Prostate gland (tissue), 2 donors: ENCODE data around the gene SATB1. TPM values are rescaled to one million over a fixed set of nuclear protein-coding genes. Genes with fewer than 3 reads are reported as not detected.

Experiments used
- DNase-seq: peaks from one replicate; pipeline ENCODE4 v3.0.0-alpha.2; 2019; ENCODE audit warnings: low spot score
- H3K27ac ChIP-seq, 2 donors: fragments of 200-600 bp; sonication (generic); 2 replicates each; pipeline ENCODE4 v1.5.1; 2017 to 2019
- H3K27me3 ChIP-seq: fragments of 200-600 bp; sonication (generic); replicated peaks from 2 replicates; pipeline ENCODE4 v1.5.1; 2019; ENCODE audit not compliant: insufficient read depth
- H3K36me3 ChIP-seq, 2 donors: fragments of 200-600 bp; sonication (generic); 1 replicate in 1 of 2; 2 replicates in 1 of 2; pipeline versions ENCODE4 v1.5.1 to v1.8.1; 2017 to 2019
- H3K4me1 ChIP-seq: fragments of 200-600 bp; sonication (generic); replicated peaks from 2 replicates; pipeline ENCODE4 v1.5.1; 2019
- H3K4me3 ChIP-seq, 2 donors: fragments of 200-600 bp; sonication (generic); 2 replicates each; pipeline ENCODE4 v1.5.1; 2017 to 2019
- H3K9me3 ChIP-seq: fragments of 200-600 bp; sonication (generic); 2 replicates; pipeline ENCODE4 v1.5.1; 2017
- CTCF ChIP-seq, 4 experiments: fragments of 200-600 bp in 2 of 4; fragments of 450-650 bp in 2 of 4; sonication (generic) in 2 of 4; IDR thresholded peaks; 1 replicate in 3 of 4; 2 replicates in 1 of 4; pipeline ENCODE4 v1.5.1; 2016 to 2019; ENCODE audit warnings: antibody characterized with exemption in 4 of 4, mild to moderate bottlenecking in 2 of 4, moderate library complexity in 2 of 4
- POLR2A ChIP-seq: fragments of 450-650 bp; IDR thresholded peaks from one replicate; pipeline ENCODE4 v1.6.1; 2016; ENCODE audit warnings: antibody characterized with exemption, mild to moderate bottlenecking
- POLR2AphosphoS5 ChIP-seq: sonication (generic); formaldehyde crosslinking; IDR thresholded peaks from one replicate; pipeline ENCODE4 v1.6.1; 2017; ENCODE audit warnings: antibody characterized with exemption
- WGBS: methylation state at CpG from one replicate; pipeline ENCODE4 v1.1.5; 2018; 5-methylcytosine and 5-hydroxymethylcytosine counted together
- intact Hi-C: fragments of 100-400 bp; cut with DNase I; formaldehyde crosslinking; loops from one replicate; pipeline ENCODE4 v1.14.2; 2022
- total RNA-seq, 2 donors: library from RNA; depleted of rRNA; stranded (reverse); fragments of >200 nt; gene quantifications; one replicate each; pipeline ENCODE4 v1.1.0, GENCODE V29; 2016

SATB1 gene
- total RNA-seq, 2 donors from 2014 or later = 51.7 to 62.2 TPM

- WGBS = 54% methylated on average over 5 of the region's 5 CpGs
- TF ChIP-seq POLR2AphosphoS5 = no peak
- no peak for TF ChIP-seq CTCF (IDR thresholded peaks at IDR 0.05)
- TF ChIP-seq POLR2A = no peak
- H3K27ac ChIP-seq = no peak overlapping the region
- no peaks in the 10 kb centered on the region for H3K36me3 ChIP-seq
- no peak overlapping the region for H3K4me3 ChIP-seq
- DNase-seq = no peak
- H3K27me3 ChIP-seq = no peaks in the 10 kb centered on the region
- no peaks in the 10 kb centered on the region for H3K9me3 ChIP-seq
- H3K4me1 ChIP-seq = no peaks in the 10 kb centered on the region
- intact Hi-C loops = no loop called here
These were observed 117.0 kb downstream of the SATB1 start for GRCh38 chr3:18308096-18308650.

- no peaks in the 10 kb centered on the region for H3K36me3 ChIP-seq
- TF ChIP-seq CTCF (IDR thresholded peaks at IDR 0.05) = no peak
- no peak for TF ChIP-seq POLR2A
- TF ChIP-seq POLR2AphosphoS5 = no peak
- no peak for DNase-seq
- intact Hi-C loops = no loop called here
- H3K27ac ChIP-seq = no peak overlapping the region
- no peaks in the 10 kb centered on the region for H3K27me3 ChIP-seq
- no peak overlapping the region for H3K4me3 ChIP-seq
- H3K4me1 ChIP-seq = no peaks in the 10 kb centered on the region
- WGBS = 73% methylated on average over 1 of the region's 1 CpG
- no peaks in the 10 kb centered on the region for H3K9me3 ChIP-seq
These were observed 117.6 kb downstream of the SATB1 start for GRCh38 chr3:18307529-18307928.

GRCh38 chr3:18302517-18302916 is 122.6 kb downstream of the SATB1 start:
- Histone ChIP-seq H3K4me3 (no peak overlapping the region), H3K4me1 (no peaks in the 10 kb centered on the region), H3K36me3 (no peaks in the 10 kb centered on the region), H3K27ac (no peak overlapping the region), H3K27me3 (no peaks in the 10 kb centered on the region), H3K9me3 (no peaks in the 10 kb centered on the region)
- intact Hi-C loops = no loop called here
- TF ChIP-seq CTCF (IDR thresholded peaks at IDR 0.05) = no peak
- no peak for TF ChIP-seq POLR2A
- TF ChIP-seq POLR2AphosphoS5 = no peak
- DNase-seq = no peak
- 80% methylated on average over 1 of the region's 1 CpG for WGBS

GRCh38 chr3:18301781-18302180 is 123.4 kb downstream of the SATB1 start:
- no peak overlapping the region for H3K27ac ChIP-seq

More at GRCh38 chr3:18301781-18302180, 123.4 kb downstream of the SATB1 start:
- WGBS = 84% methylated on average over 1 of the region's 1 CpG
- Histone ChIP-seq H3K4me1 (no peaks in the 10 kb centered on the region), H3K36me3 (no peaks in the 10 kb centered on the region), H3K27me3 (no peaks in the 10 kb centered on the region), H3K9me3 (no peaks in the 10 kb centered on the region), H3K4me3 (no peak overlapping the region)
- no peak for DNase-seq
- intact Hi-C loops = no loop called here
- no peak for TF ChIP-seq POLR2A
- no peak for TF ChIP-seq POLR2AphosphoS5
- no peak for TF ChIP-seq CTCF (IDR thresholded peaks at IDR 0.05)
